Caki2 (cell line): ENCODE measurements around the gene MROH7. TPM values are rescaled to one million over a fixed set of nuclear protein-coding genes. Genes with fewer than 3 reads are reported as not detected.
A peak's percentile ranks its signal among the peaks of the same experiment; 100 is the strongest.

Experiments used
- DNase-seq: peaks from one replicate; pipeline ENCODE4 v3.0.0-alpha.2; 2015; ENCODE audit warnings: low read depth
- in situ Hi-C: cut with HindIII; loops from 2 replicates; pipeline ENCODE4 v1.10.0; 2016; ENCODE audit warnings: low sequenced_read_pairs, low pct_unique_long_range_greater_than_20kb, mixed read lengths
- total RNA-seq: library from RNA; depleted of rRNA; stranded (reverse); fragments of >200 nt; shearing (Covaris generic); gene quantifications from 2 replicates; pipeline ENCODE4 v1.2.3, GENCODE V29; 2014; ENCODE audit warnings: low replicate concordance

Gene MROH7
- total RNA-seq, 1 experiment from 2014 or later: not detected

DNA sequence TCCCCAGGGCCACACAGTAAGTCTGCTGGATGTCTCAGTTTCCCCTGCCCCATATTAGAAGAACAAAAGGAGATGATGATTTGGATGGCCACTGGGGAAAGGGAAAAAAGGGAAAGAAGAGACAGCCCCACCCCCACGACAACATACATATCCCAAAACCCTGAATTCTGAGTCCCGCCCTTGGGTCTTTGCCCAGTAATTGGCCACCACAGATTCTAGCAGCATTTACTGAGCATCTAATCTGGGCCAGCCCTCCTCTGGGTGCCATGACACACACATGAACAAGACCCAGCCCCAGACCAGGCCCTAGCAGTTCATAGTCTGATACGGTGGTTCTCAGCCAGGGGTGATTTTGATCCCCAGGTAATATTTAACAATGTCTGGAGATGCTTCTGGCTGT, 68.8 kb downstream of the MROH7 start:
- in situ Hi-C loops: no loop called here

GRCh38 chr1:54710841-54711240, 69.3 kb downstream of the MROH7 start:
- in situ Hi-C loops: no loop called here

More for the DNA sequence above, 68.8 kb downstream of the MROH7 start:
- DNase-seq: no peak

DNA sequence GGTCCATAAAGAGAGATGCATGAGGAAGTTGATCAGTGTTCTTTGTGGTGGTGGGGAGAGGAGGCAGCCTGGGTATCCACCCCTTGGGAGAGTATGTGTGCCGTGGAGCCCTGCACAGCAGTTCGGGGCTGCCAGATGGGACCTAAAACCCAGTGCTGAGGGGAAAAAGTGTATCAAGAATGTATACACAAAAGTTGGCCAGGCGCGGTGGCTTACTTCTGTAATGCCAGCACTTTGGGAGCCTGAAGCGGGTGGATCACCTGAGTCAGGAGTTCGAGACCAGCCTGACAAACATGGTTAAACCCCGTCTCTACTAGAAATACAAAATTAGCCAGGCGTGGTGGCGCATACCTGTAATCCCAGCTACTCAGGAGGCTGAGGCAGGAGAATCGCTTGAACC, 70.0 kb downstream of the MROH7 start:
- in situ Hi-C loops: no loop called here
- DNase-seq: no peak

More at GRCh38 chr1:54710841-54711240, 69.3 kb downstream of the MROH7 start:
- DNase-seq: no peak

GRCh38 chr1:54714881-54715492, 73.4 kb downstream of the MROH7 start:
- in situ Hi-C loops: no loop called here

GRCh38 chr1:54715493-54716298, 74.1 kb downstream of the MROH7 start, which contains the start of gene TTC4:
TSS of gene TTC4 (plus strand) at chr1:54715861. CDS start at chr1:54715909, 48 bp downstream.
- in situ Hi-C loops: no loop called here
- DNase-seq: peak; percentile 82

More at GRCh38 chr1:54714881-54715492, 73.4 kb downstream of the MROH7 start:
- no peak for DNase-seq

- in situ Hi-C loops: no loop called here
- peak; percentile 53 for DNase-seq
Measured at GRCh38 chr1:54716299-54717047, 74.9 kb downstream of the MROH7 start.

GRCh38 chr1:54721719-54722118, 80.1 kb downstream of the MROH7 start:
- in situ Hi-C loops: no loop called here
- no peak for DNase-seq

GRCh38 chr1:54723985-54724384, 82.4 kb downstream of the MROH7 start:
- DNase-seq: no peak
- in situ Hi-C loops: no loop called here

GRCh38 chr1:54724771-54725170, 83.2 kb downstream of the MROH7 start:
- in situ Hi-C loops: no loop called here
- DNase-seq: no peak

DNA sequence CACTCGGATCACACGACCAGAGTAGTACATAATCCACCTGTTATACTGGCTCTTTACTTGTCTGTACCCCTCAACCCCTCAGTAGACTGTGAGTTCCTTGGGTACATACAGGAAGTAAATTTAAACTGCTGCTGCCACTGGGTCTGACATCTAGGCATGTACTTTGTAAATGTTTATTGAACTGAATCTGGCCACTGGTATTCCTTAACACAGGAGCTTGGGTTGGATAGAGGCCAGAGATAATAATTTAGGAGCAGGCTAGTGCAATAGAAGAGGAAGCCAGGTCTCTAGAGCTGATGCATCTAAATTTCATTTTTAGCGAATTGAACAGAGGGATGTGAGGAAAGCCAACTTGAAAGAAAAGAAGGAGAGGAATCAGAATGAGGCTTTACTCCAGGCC, 86.4 kb downstream of the MROH7 start:
- DNase-seq: peak; percentile 40
- in situ Hi-C loops: no loop called here

DNA sequence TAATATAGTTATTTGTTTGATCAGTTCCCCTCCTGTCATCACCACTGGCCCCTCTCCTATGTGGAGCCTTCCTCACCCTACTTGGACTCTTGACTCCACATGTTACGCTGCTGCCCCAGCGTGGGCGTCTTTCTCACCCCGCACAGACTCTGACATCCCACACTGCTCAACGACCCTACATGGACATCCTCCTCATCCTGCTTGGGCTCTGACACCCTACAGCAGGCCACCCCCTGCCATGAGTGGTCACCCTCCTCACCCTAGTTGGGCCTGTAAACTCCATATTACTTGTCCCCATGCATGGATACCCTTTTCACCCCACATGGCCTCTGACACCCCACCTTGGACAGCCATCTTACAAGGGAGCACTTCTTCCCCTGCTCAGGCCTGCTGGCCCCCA, 95.1 kb downstream of the MROH7 start:
- in situ Hi-C loops: no loop called here
- DNase-seq: no peak

DNA sequence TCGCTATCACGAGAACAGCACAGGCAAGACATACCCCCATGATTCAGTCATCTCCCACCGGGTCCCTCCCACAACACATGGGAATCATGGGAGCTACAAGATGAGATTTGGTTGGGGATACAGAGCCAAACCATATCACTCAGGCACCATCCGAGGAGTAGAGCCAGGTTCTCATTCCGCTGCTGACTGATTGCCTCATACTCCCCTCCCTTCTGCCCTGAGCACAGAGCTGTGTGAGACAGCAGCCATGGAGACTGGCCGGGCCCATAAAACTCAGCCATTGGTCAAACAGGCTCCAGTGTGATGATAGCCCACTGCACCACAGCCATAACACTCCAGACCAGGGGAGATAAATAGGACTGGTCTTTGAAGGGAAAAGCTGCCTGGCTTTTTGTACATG, 96.7 kb downstream of the MROH7 start:
- in situ Hi-C loops: no loop called here
- no peak for DNase-seq

- in situ Hi-C loops: no loop called here
- DNase-seq: no peak
Measured at GRCh38 chr1:54741531-54741930, 99.9 kb downstream of the MROH7 start.

- DNase-seq: no peak
- in situ Hi-C loops: no loop called here
Measured at GRCh38 chr1:54742282-54742681, 100.7 kb downstream of the MROH7 start.

DNA sequence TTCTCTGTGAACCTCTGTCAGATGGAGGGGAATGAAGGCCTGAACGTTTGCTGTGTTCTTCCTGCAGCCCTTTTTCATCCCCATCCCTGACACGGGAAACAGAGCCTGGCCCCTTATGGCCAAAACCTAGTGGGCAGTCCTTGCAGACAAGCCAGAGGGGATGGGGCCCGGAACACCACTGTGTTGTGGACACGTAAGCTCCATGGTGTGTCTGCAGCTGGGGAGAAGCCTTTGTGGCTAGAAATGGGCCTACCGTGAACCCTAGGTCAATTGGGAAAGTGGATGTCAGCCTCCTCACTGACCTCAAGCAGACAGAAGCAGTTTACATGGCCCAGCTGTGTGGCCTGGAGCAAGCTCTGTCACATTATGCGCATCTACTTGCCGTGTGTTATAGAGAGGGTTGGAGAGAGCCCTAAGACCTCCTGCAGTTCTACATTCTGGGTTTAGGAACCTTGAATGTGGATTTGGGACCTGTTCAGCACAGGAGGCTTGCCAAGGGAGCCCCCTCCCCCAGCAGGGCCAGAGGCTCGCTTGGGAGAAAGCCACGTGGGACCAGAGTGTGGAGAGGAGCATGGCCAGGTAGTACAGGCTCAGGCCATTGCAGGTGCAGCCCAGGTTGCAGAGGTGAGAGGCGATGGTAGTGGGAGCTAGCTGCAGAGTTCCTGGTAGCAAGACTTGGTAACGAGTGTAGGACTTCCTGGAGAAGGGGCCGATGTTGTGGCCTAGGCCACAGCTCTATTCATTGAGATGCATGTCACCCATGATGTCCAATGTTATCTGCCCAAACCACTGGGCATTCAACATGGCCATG, 102.0 kb downstream of the MROH7 start:
- DNase-seq: no peak
- in situ Hi-C loops: no loop called here

DNA sequence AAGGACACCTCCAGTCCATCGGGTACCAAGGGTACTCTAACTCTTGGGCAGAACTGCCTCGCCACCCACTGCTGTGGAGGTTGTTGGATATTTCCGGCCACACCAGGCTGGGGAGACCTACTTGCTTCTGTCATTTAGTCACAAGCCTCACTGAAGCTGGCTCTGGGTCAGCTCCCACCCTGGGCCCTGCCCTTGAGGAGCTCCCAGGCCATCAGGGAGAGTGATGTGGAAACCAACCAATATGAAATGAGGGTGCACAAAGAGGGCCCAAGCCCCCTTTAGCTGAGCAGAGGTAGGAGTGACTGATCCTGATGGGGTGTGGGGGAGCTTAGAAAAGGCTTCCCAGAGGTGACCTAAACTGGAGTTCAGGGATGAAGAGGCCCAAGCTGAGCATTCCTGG, 103.1 kb downstream of the MROH7 start:
- DNase-seq: no peak
- in situ Hi-C loops: no loop called here

GRCh38 chr1:54745274-54745673, 103.7 kb downstream of the MROH7 start:
- in situ Hi-C loops: no loop called here
- DNase-seq: no peak

DNA sequence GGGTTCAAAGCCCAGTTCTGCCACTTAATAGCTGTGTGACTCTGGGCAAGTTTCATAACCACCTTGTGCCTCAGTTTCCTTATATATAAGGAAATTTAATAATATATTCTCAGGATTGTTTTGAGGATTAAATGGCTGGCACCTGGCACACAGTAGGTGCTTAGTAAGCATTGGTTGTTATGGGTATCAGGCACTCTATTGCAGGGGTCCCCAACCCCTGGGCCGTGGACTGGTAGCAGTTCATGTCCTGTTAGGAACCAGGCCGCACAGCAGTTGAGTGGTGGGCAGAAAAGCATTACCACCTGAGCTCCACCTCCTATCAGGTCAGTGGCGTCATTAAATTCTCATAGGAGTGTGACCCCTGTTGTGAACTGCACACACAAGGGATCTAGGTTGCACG, 104.3 kb downstream of the MROH7 start:
- no peak for DNase-seq
- in situ Hi-C loops: no loop called here
